Hepatocyte (in vitro differentiated cells): ENCODE data around the gene CRIP2. TPM values are rescaled to one million over a fixed set of nuclear protein-coding genes. Genes with fewer than 3 reads are reported as not detected.

ENCODE experiments used
- DNase-seq: peaks from one replicate; pipeline ENCODE4 v3.0.0-alpha.2; 2016; ENCODE audit warnings: low spot score
- H2AFZ ChIP-seq: fragments of 200-600 bp; sonication (generic); 2 replicates; pipeline ENCODE4 v1.6.0; 2016; ENCODE audit warnings: antibody characterized with exemption, mild to moderate bottlenecking
- H3K27ac ChIP-seq: fragments of 200-600 bp; sonication (generic); 2 replicates; pipeline ENCODE4 v1.5.1; 2016; ENCODE audit warnings: mild to moderate bottlenecking
- H3K27me3 ChIP-seq: fragments of 200-600 bp; sonication (generic); 2 replicates; pipeline ENCODE4 v1.6.1; 2016
- H3K36me3 ChIP-seq: fragments of 200-600 bp; sonication (generic); replicated peaks from 2 replicates; pipeline ENCODE4 v1.5.1; 2016; ENCODE audit warnings: low read depth; ENCODE audit not compliant: insufficient read depth
- H3K4me1 ChIP-seq: fragments of 200-600 bp; sonication (generic); 2 replicates; pipeline ENCODE4 v1.5.1; 2016; ENCODE audit warnings: mild to moderate bottlenecking, moderate library complexity; ENCODE audit not compliant: insufficient read depth
- H3K4me2 ChIP-seq: fragments of 200-600 bp; sonication (generic); 2 replicates; pipeline ENCODE4 v1.6.0; 2016
- H3K4me3 ChIP-seq: fragments of 200-600 bp; sonication (generic); 2 replicates; pipeline ENCODE4 v1.5.1; 2016; ENCODE audit warnings: mild to moderate bottlenecking
- H3K79me2 ChIP-seq: fragments of 200-600 bp; sonication (generic); 2 replicates; pipeline ENCODE4 v1.6.0; 2017; ENCODE audit warnings: mild to moderate bottlenecking
- H3K9me2 ChIP-seq: fragments of 200-600 bp; sonication (generic); replicated peaks from 2 replicates; pipeline ENCODE4 v1.6.0; 2017; ENCODE audit warnings: mild to moderate bottlenecking; ENCODE audit not compliant: insufficient read depth
- H3K9me3 ChIP-seq: fragments of 200-600 bp; sonication (generic); 2 replicates; pipeline ENCODE4 v1.5.1; 2016; ENCODE audit warnings: low read depth, mild to moderate bottlenecking
- H4K20me1 ChIP-seq: fragments of 200-600 bp; sonication (generic); 2 replicates; pipeline ENCODE4 v1.6.0; 2016; ENCODE audit warnings: mild to moderate bottlenecking; ENCODE audit not compliant: insufficient read depth, poor library complexity, severe bottlenecking
- CTCF ChIP-seq: fragments of 200-600 bp; sonication (generic); IDR thresholded peaks from 2 replicates; pipeline ENCODE4 v1.5.1; 2016; ENCODE audit warnings: antibody characterized with exemption, mild to moderate bottlenecking; ENCODE audit not compliant: poor library complexity
- EZH2 ChIP-seq: fragments of 200-600 bp; sonication (generic); IDR thresholded peaks from 2 replicates; pipeline ENCODE4 v1.6.1; 2016; ENCODE audit warnings: antibody characterized with exemption, mild to moderate bottlenecking, borderline replicate concordance
- EZH2phosphoT487 ChIP-seq: fragments of 200-600 bp; sonication (generic); IDR thresholded peaks from one replicate; pipeline ENCODE4 v1.6.1; 2018; ENCODE audit warnings: antibody characterized with exemption, mild to moderate bottlenecking, low read depth, moderate library complexity; ENCODE audit not compliant: unreplicated experiment, severe bottlenecking
- WGBS: methylation state at CpG from one replicate; pipeline ENCODE4 v1.1.6; 2016; ENCODE audit warnings: low lambda C conversion rate; ENCODE audit errors: missing lambda C conversion rate; 5-methylcytosine and 5-hydroxymethylcytosine counted together
- polyA plus RNA-seq: library from polyadenylated mRNA; unstranded; fragments of >200 nt; fragmentation: Nextera tagmentation; extraction: Ambion mirVana; gene quantifications from 2 replicates; pipeline ENCODE4 v1.2.1, GENCODE V29; 2016
- total RNA-seq: library from RNA; depleted of rRNA; stranded (reverse); fragments of >200 nt; gene quantifications from 2 replicates; pipeline ENCODE4 v1.2.3, GENCODE V29; 2014

CRIP2 gene
- total and polyA plus RNA-seq, 2 experiments from 2014 or later, result 8.3 to 29.1 TPM

- Histone ChIP-seq H3K4me2 (no peak overlapping the region), H3K36me3 (no peaks in the 10 kb centered on the region), H3K27ac (no peak overlapping the region), H3K4me1 (no peaks in the 10 kb centered on the region), H2AFZ (no peak overlapping the region), H3K4me3 (no peak overlapping the region), H3K79me2 (no peaks in the 10 kb centered on the region), H4K20me1 (no peaks in the 10 kb centered on the region), H3K9me3 (no peaks in the 10 kb centered on the region), H3K9me2 (no peaks in the 10 kb centered on the region), H3K27me3 (no peaks in the 10 kb centered on the region)
- 95% methylated on average over 27 of the region's 33 CpGs for WGBS
- TF ChIP-seq EZH2, result no peak
- no peak for TF ChIP-seq EZH2phosphoT487
- no peak for TF ChIP-seq CTCF
- no peak for DNase-seq
Measured at GRCh38 chr14:105464501-105464900, 10.1 kb upstream of the CRIP2 start.

- H3K27ac ChIP-seq, result no peak overlapping the region
- WGBS, result 84% methylated on average over 20 of the region's 20 CpGs
- no peak overlapping the region for H3K4me3 ChIP-seq
- H3K36me3 ChIP-seq, result no peaks in the 10 kb centered on the region
- H3K79me2 ChIP-seq, result no peaks in the 10 kb centered on the region
- H3K4me1 ChIP-seq, result peaks cover 1% of the 10 kb centered on the region
- no peaks in the 10 kb centered on the region for H3K27me3 ChIP-seq
- H3K4me2 ChIP-seq, result no peak overlapping the region
- no peaks in the 10 kb centered on the region for H3K9me2 ChIP-seq
- no peak for DNase-seq
- H3K9me3 ChIP-seq, result no peaks in the 10 kb centered on the region
- no peaks in the 10 kb centered on the region for H4K20me1 ChIP-seq
- no peak overlapping the region for H2AFZ ChIP-seq
- TF ChIP-seq EZH2, result no peak
- TF ChIP-seq EZH2phosphoT487, result no peak
- TF ChIP-seq CTCF, result no peak
Measured at GRCh38 chr14:105465209-105466031, 9.2 kb upstream of the CRIP2 start.

GRCh38 chr14:105466531-105467248, 7.9 kb upstream of the CRIP2 start:
- H3K36me3 ChIP-seq, result no peaks in the 10 kb centered on the region
- H3K4me2 ChIP-seq, result no peak overlapping the region
- no peak overlapping the region for H3K4me3 ChIP-seq
- H3K9me2 ChIP-seq, result no peaks in the 10 kb centered on the region
- DNase-seq, result no peak
- H2AFZ ChIP-seq, result no peak overlapping the region
- peaks cover 14% of the 10 kb centered on the region for H3K4me1 ChIP-seq
- H3K27ac ChIP-seq, result no peak overlapping the region
- no peaks in the 10 kb centered on the region for H4K20me1 ChIP-seq
- 95% methylated on average over 20 of the region's 53 CpGs for WGBS
- no peaks in the 10 kb centered on the region for H3K9me3 ChIP-seq
- no peaks in the 10 kb centered on the region for H3K27me3 ChIP-seq
- TF ChIP-seq EZH2phosphoT487, result no peak
- TF ChIP-seq EZH2, result no peak
- TF ChIP-seq CTCF, result no peak
- H3K79me2 ChIP-seq, result no peaks in the 10 kb centered on the region
